GM18499 (cell line): ENCODE data around the gene SPACA4.

Source experiments
- ATAC-seq: cut with Tn5 transposase; IDR thresholded peaks from one replicate; pipeline ENCODE4 v1.9.1; 2021; ENCODE audit warnings: moderate number of reproducible peaks; ENCODE audit not compliant: insufficient read depth, unreplicated experiment

The SPACA4 gene

GRCh38 chr19:48646001-48646721 lies 39.6 kb downstream of the SPACA4 start, which contains the start of gene CA11:
TSS of gene CA11 (minus strand) at chr19:48646187. CDS start at chr19:48645632, 555 bp downstream.
- no peak for ATAC-seq

GRCh38 chr19:48646722-48647216 lies 40.2 kb downstream of the SPACA4 start:
- ATAC-seq: no peak

- no peak for ATAC-seq
These were observed 41.6 kb downstream of the SPACA4 start for GRCh38 chr19:48648134-48648533.

- ATAC-seq: no peak
These were observed 44.6 kb downstream of the SPACA4 start for GRCh38 chr19:48650974-48651682.

- no peak for ATAC-seq
These were observed 45.1 kb downstream of the SPACA4 start for GRCh38 chr19:48651683-48652048.

GRCh38 chr19:48654299-48655059 lies 47.9 kb downstream of the SPACA4 start:
- ATAC-seq: no peak

GRCh38 chr19:48656840-48657474 lies 50.4 kb downstream of the SPACA4 start:
- ATAC-seq: no peak
